PC-3 (cell line): ENCODE data around the gene FHIP2A.

Experiments used
- EZH2 ChIP-seq: fragments of 300-600 bp; sonication (generic); IDR thresholded peaks from one replicate; pipeline ENCODE4 v1.6.1; 2017; ENCODE audit warnings: antibody characterized with exemption, mild to moderate bottlenecking, low read length; ENCODE audit not compliant: unreplicated experiment
- EZH2phosphoT487 ChIP-seq: fragments of 300-600 bp; sonication (generic); IDR thresholded peaks from 2 replicates; pipeline ENCODE4 v1.6.1; 2018; ENCODE audit warnings: mild to moderate bottlenecking, antibody characterized with exemption, low read length, borderline replicate concordance
- TF ChIP-seq, protein P1 (sequence below): fragments of 300-600 bp; sonication (generic); conservative IDR thresholded peaks from 2 replicates; pipeline ENCODE4 v1.5.1; 2017; ENCODE audit warnings: antibody characterized with exemption, low read depth, mild to moderate bottlenecking, low read length

DNA sequence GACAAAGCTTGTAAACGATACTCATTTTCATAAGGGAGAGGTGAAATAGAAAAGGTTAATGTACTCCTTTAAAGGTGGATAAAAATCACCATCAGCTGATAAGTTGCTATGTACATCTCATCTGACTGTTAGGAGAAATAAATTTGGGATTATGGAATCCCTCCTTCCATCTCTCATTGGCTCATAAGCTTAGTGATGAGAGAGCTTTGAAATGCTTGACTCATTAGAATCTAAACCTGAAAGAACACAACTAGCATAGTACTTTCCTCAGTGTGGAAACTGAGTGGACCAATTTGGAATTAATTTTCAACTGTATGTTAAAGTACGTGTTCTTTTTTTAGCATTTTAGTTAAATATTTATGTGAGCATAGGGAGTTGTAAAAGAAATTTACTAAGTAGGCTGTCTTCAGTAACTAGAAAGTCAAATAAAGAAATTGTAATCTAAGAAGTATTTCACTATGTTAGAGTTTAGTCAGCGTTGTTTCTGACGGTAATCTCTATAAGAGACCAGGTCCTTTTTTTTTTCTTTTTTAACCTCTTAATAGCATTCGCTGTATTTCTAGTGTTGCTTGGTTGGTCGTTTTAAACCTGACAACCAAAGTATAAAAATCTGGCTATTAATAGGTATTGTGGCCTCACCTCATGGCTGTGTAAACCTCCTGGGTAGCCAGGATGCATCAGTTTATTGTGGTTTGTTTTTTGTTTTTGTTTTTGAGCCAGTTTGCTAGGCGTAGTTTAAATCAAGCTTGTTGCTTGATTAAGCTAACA is 34.4 kb downstream of the FHIP2A start:
- TF ChIP-seq EZH2phosphoT487: no peak
- TF ChIP-seq, protein P1, sequence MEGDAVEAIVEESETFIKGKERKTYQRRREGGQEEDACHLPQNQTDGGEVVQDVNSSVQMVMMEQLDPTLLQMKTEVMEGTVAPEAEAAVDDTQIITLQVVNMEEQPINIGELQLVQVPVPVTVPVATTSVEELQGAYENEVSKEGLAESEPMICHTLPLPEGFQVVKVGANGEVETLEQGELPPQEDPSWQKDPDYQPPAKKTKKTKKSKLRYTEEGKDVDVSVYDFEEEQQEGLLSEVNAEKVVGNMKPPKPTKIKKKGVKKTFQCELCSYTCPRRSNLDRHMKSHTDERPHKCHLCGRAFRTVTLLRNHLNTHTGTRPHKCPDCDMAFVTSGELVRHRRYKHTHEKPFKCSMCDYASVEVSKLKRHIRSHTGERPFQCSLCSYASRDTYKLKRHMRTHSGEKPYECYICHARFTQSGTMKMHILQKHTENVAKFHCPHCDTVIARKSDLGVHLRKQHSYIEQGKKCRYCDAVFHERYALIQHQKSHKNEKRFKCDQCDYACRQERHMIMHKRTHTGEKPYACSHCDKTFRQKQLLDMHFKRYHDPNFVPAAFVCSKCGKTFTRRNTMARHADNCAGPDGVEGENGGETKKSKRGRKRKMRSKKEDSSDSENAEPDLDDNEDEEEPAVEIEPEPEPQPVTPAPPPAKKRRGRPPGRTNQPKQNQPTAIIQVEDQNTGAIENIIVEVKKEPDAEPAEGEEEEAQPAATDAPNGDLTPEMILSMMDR: no peak
- no peak for TF ChIP-seq EZH2
